GM23338 (cell line): Measurements from ENCODE around the gene MYPOP. TPM values are rescaled to one million over a fixed set of nuclear protein-coding genes. Genes with fewer than 3 reads are reported as not detected.

Source experiments
- ATAC-seq: fragments of 200-7000 bp; cut with Tn5 transposase; 3 replicates; pipeline ENCODE4 v1.9.1; 2020
- DNase-seq: peaks from one replicate; pipeline ENCODE4 v3.0.0-alpha.2; 2015; ENCODE audit warnings: low spot score
- H2AFZ ChIP-seq: fragments of 200-600 bp; sonication (generic); 2 replicates; pipeline ENCODE4 v1.8.0; 2016; ENCODE audit warnings: antibody characterized with exemption, mild to moderate bottlenecking, moderate library complexity
- H3F3A ChIP-seq: fragments of 200-600 bp; sonication (generic); replicated peaks from 2 replicates; pipeline ENCODE4 v1.8.0; 2017; ENCODE audit warnings: antibody characterized with exemption, mixed run types, low read depth
- H3K27ac ChIP-seq: fragments of 200-600 bp; sonication (generic); 2 replicates; pipeline ENCODE4 v1.6.1; 2016; ENCODE audit warnings: low read depth
- H3K27me3 ChIP-seq: fragments of 200-600 bp; sonication (generic); 2 replicates; pipeline ENCODE4 v1.8.0; 2016; ENCODE audit warnings: mild to moderate bottlenecking, mixed run types, moderate library complexity; ENCODE audit not compliant: insufficient read depth
- H3K36me3 ChIP-seq: fragments of 200-600 bp; sonication (generic); 2 replicates; pipeline ENCODE4 v1.8.0; 2016; ENCODE audit warnings: mild to moderate bottlenecking; ENCODE audit not compliant: insufficient read depth
- H3K4me1 ChIP-seq: fragments of 200-600 bp; sonication (generic); 2 replicates; pipeline ENCODE4 v1.8.0; 2016; ENCODE audit warnings: mild to moderate bottlenecking, moderate library complexity; ENCODE audit not compliant: insufficient read depth
- H3K4me2 ChIP-seq: fragments of 200-600 bp; sonication (generic); 2 replicates; pipeline ENCODE4 v1.7.1; 2017; ENCODE audit warnings: mixed run types
- H3K4me3 ChIP-seq: fragments of 200-600 bp; sonication (generic); 2 replicates; pipeline ENCODE4 v1.6.1; 2016; ENCODE audit warnings: mixed run types
- H3K79me2 ChIP-seq: fragments of 200-600 bp; sonication (generic); replicated peaks from 2 replicates; pipeline ENCODE4 v1.8.0; 2017; ENCODE audit warnings: mild to moderate bottlenecking; ENCODE audit not compliant: insufficient read depth
- H3K9me2 ChIP-seq: fragments of 200-600 bp; sonication (generic); 2 replicates; pipeline ENCODE4 v1.8.0; 2017; ENCODE audit not compliant: insufficient read depth
- H4K20me1 ChIP-seq: fragments of 200-600 bp; sonication (generic); replicated peaks from 2 replicates; pipeline ENCODE4 v1.8.0; 2017; ENCODE audit warnings: mild to moderate bottlenecking; ENCODE audit not compliant: insufficient read depth
- H3K27ac Mint-ChIP-seq: 2 replicates; pipeline ENCODE4 v1.8.0; 2020; ENCODE audit warnings: inconsistent platforms, mild to moderate bottlenecking, moderate library complexity, mixed read lengths
- H3K27me3 Mint-ChIP-seq: 3 replicates; pipeline ENCODE4 v1.8.0; 2022; ENCODE audit warnings: low read depth, mild to moderate bottlenecking, moderate library complexity, mixed read lengths, inconsistent platforms; ENCODE audit not compliant: insufficient read depth, poor library complexity
- H3K36me3 Mint-ChIP-seq: 3 replicates; pipeline ENCODE4 v1.8.0; 2021; ENCODE audit warnings: low read depth, mild to moderate bottlenecking, inconsistent platforms, moderate library complexity, mixed read lengths
- H3K4me1 Mint-ChIP-seq: 3 replicates; pipeline ENCODE4 v1.8.0; 2020; ENCODE audit warnings: mild to moderate bottlenecking, inconsistent platforms, mixed read lengths
- H3K4me3 Mint-ChIP-seq: 3 replicates; pipeline ENCODE4 v1.8.0; 2021; ENCODE audit warnings: moderate library complexity, mild to moderate bottlenecking, inconsistent platforms, mixed read lengths
- H3K9me3 Mint-ChIP-seq: 3 replicates; pipeline ENCODE4 v1.8.0; 2020; ENCODE audit warnings: moderate library complexity, mild to moderate bottlenecking, inconsistent platforms, mixed read lengths
- ETS1 ChIP-seq: IDR thresholded peaks from 2 replicates; pipeline ENCODE4 v1.6.1; 2016; ENCODE audit warnings: antibody characterized with exemption
- EZH2phosphoT487 ChIP-seq: fragments of 200-600 bp; sonication (generic); IDR thresholded peaks from one replicate; pipeline ENCODE4 v1.8.1; 2018; ENCODE audit warnings: antibody characterized with exemption; ENCODE audit not compliant: unreplicated experiment
- JUNB ChIP-seq: IDR thresholded peaks from one replicate; pipeline ENCODE4 v1.6.1; 2016; ENCODE audit warnings: antibody characterized with exemption; ENCODE audit not compliant: unreplicated experiment
- NANOG ChIP-seq: IDR thresholded peaks from 2 replicates; pipeline ENCODE4 v1.6.1; 2016; ENCODE audit warnings: antibody characterized with exemption, borderline replicate concordance
- STAT1 ChIP-seq: IDR thresholded peaks from one replicate; pipeline ENCODE4 v1.6.1; 2016; ENCODE audit warnings: antibody characterized with exemption; ENCODE audit not compliant: unreplicated experiment
- ZNF331 ChIP-seq: fragments of 250-450 bp; sonication (Bioruptor Pico); IDR thresholded peaks from 2 replicates; pipeline ENCODE4 v1.5.0; 2020; ENCODE audit warnings: low read depth, mild to moderate bottlenecking, moderate library complexity
- polyA plus RNA-seq: library from polyadenylated mRNA; unstranded; fragments of >200 nt; fragmentation: Nextera tagmentation; extraction: Ambion mirVana; gene quantifications from 2 replicates; pipeline ENCODE4 v1.2.1, GENCODE V29; 2016
- total RNA-seq: library from RNA; depleted of rRNA; stranded (reverse); fragments of >200 nt; shearing (Covaris generic); gene quantifications from 2 replicates; pipeline ENCODE4 v1.2.3, GENCODE V29; 2014
- TF ChIP-seq, protein P1 (sequence below): IDR thresholded peaks from one replicate; pipeline ENCODE4 v1.6.1; 2018; ENCODE audit warnings: antibody characterized with exemption; ENCODE audit not compliant: unreplicated experiment
- TF ChIP-seq, protein P2 (sequence below): fragments of 250-450 bp; sonication (Bioruptor Pico); IDR thresholded peaks from 2 replicates; pipeline ENCODE4 v1.5.0; 2020; ENCODE audit warnings: mild to moderate bottlenecking, moderate library complexity

MYPOP gene
- total and polyA plus RNA-seq, 2 experiments from 2014 or later: 3.0 to 6.9 TPM

GRCh38 chr19:45872095-45872919 lies 30.1 kb downstream of the MYPOP start:
- no peak for ATAC-seq
- peaks cover 20% of the 10 kb centered on the region for H3K36me3 Mint-ChIP-seq
- 0 out of 2 replicates have a peak, but pooled peaks cover 4% of the 10 kb centered on the region for H3K9me2 ChIP-seq

More at GRCh38 chr19:45872095-45872919, 30.1 kb downstream of the MYPOP start:
- peaks cover 6% of the 10 kb centered on the region; the same call in 1 of the 2 replicates for H3F3A ChIP-seq
- Mint-ChIP-seq H3K4me1 (peaks cover 28% of the 10 kb centered on the region), H3K9me3 (no peaks in the 10 kb centered on the region), H3K27ac (no peak overlapping the region), H3K4me3 (no peak overlapping the region), H3K27me3 (peaks cover 13% of the 10 kb centered on the region)
- no peak overlapping the region for H2AFZ ChIP-seq
- H3K79me2 ChIP-seq: peaks cover 18% of the 10 kb centered on the region
- no peak overlapping the region for H3K27ac ChIP-seq
- DNase-seq: no peak
- H3K4me3 ChIP-seq: no peak overlapping the region
- H3K27me3 ChIP-seq: no peaks in the 10 kb centered on the region
- no peak for TF ChIP-seq EZH2phosphoT487
- no peak for TF ChIP-seq JUNB
- TF ChIP-seq ZNF331 (CRISPR knock-in tag): no peak
- TF ChIP-seq STAT1: no peak
- TF ChIP-seq, protein P1, sequence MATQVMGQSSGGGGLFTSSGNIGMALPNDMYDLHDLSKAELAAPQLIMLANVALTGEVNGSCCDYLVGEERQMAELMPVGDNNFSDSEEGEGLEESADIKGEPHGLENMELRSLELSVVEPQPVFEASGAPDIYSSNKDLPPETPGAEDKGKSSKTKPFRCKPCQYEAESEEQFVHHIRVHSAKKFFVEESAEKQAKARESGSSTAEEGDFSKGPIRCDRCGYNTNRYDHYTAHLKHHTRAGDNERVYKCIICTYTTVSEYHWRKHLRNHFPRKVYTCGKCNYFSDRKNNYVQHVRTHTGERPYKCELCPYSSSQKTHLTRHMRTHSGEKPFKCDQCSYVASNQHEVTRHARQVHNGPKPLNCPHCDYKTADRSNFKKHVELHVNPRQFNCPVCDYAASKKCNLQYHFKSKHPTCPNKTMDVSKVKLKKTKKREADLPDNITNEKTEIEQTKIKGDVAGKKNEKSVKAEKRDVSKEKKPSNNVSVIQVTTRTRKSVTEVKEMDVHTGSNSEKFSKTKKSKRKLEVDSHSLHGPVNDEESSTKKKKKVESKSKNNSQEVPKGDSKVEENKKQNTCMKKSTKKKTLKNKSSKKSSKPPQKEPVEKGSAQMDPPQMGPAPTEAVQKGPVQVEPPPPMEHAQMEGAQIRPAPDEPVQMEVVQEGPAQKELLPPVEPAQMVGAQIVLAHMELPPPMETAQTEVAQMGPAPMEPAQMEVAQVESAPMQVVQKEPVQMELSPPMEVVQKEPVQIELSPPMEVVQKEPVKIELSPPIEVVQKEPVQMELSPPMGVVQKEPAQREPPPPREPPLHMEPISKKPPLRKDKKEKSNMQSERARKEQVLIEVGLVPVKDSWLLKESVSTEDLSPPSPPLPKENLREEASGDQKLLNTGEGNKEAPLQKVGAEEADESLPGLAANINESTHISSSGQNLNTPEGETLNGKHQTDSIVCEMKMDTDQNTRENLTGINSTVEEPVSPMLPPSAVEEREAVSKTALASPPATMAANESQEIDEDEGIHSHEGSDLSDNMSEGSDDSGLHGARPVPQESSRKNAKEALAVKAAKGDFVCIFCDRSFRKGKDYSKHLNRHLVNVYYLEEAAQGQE: no peak
- TF ChIP-seq NANOG: no peak
- TF ChIP-seq ETS1: no peak
- TF ChIP-seq, protein P2, sequence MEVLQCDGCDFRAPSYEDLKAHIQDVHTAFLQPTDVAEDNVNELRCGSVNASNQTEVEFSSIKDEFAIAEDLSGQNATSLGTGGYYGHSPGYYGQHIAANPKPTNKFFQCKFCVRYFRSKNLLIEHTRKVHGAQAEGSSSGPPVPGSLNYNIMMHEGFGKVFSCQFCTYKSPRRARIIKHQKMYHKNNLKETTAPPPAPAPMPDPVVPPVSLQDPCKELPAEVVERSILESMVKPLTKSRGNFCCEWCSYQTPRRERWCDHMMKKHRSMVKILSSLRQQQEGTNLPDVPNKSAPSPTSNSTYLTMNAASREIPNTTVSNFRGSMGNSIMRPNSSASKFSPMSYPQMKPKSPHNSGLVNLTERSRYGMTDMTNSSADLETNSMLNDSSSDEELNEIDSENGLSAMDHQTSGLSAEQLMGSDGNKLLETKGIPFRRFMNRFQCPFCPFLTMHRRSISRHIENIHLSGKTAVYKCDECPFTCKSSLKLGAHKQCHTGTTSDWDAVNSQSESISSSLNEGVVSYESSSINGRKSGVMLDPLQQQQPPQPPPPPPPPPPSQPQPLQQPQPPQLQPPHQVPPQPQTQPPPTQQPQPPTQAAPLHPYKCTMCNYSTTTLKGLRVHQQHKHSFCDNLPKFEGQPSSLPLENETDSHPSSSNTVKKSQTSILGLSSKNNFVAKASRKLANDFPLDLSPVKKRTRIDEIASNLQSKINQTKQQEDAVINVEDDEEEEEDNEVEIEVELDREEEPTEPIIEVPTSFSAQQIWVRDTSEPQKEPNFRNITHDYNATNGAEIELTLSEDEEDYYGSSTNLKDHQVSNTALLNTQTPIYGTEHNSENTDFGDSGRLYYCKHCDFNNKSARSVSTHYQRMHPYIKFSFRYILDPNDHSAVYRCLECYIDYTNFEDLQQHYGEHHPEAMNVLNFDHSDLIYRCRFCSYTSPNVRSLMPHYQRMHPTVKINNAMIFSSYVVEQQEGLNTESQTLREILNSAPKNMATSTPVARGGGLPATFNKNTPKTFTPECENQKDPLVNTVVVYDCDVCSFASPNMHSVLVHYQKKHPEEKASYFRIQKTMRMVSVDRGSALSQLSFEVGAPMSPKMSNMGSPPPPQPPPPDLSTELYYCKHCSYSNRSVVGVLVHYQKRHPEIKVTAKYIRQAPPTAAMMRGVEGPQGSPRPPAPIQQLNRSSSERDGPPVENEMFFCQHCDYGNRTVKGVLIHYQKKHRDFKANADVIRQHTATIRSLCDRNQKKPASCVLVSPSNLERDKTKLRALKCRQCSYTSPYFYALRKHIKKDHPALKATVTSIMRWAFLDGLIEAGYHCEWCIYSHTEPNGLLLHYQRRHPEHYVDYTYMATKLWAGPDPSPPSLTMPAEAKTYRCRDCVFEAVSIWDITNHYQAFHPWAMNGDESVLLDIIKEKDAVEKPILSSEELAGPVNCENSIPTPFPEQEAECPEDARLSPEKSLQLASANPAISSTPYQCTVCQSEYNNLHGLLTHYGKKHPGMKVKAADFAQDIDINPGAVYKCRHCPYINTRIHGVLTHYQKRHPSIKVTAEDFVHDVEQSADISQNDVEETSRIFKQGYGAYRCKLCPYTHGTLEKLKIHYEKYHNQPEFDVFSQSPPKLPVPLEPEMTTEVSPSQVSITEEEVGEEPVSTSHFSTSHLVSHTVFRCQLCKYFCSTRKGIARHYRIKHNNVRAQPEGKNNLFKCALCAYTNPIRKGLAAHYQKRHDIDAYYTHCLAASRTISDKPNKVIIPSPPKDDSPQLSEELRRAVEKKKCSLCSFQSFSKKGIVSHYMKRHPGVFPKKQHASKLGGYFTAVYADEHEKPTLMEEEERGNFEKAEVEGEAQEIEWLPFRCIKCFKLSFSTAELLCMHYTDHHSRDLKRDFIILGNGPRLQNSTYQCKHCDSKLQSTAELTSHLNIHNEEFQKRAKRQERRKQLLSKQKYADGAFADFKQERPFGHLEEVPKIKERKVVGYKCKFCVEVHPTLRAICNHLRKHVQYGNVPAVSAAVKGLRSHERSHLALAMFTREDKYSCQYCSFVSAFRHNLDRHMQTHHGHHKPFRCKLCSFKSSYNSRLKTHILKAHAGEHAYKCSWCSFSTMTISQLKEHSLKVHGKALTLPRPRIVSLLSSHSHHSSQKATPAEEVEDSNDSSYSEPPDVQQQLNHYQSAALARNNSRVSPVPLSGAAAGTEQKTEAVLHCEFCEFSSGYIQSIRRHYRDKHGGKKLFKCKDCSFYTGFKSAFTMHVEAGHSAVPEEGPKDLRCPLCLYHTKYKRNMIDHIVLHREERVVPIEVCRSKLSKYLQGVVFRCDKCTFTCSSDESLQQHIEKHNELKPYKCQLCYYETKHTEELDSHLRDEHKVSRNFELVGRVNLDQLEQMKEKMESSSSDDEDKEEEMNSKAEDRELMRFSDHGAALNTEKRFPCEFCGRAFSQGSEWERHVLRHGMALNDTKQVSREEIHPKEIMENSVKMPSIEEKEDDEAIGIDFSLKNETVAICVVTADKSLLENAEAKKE (CRISPR knock-in tag): no peak
- H3K4me2 ChIP-seq: no peak overlapping the region
- H3K36me3 ChIP-seq: no peaks in the 10 kb centered on the region
- H4K20me1 ChIP-seq: no peaks in the 10 kb centered on the region; the same call in 1 of the 2 replicates
- peaks cover 10% of the 10 kb centered on the region; the same call in 1 of the 2 replicates for H3K4me1 ChIP-seq
